PC-9 (cell line): ENCODE results near the gene PCNT. TPM values are rescaled to one million over a fixed set of nuclear protein-coding genes. Genes with fewer than 3 reads are reported as not detected.

Experiments
- BruUV-seq: library from RNA; stranded (reverse); fragments of 400-500 nt; replicated peaks from 2 replicates; lab custom pipeline; 2021; lab: Mats Ljungman, UMichigan
- CTCF ChIA-PET: fragments of 300-600 bp; sonication (Branson Sonifier 250); formaldehyde crosslinking; loops from one replicate; lab custom pipeline; 2022; ENCODE audit warnings: antibody characterized with exemption; lab: Charles Lee
- POLR2A ChIA-PET: fragments of 300-600 bp; sonication (Branson Sonifier 250); formaldehyde crosslinking; loops from one replicate; lab custom pipeline; 2022; ENCODE audit warnings: antibody characterized with exemption; ENCODE audit not compliant: unreplicated experiment; lab: Charles Lee
- DNase-seq, 2 experiments: peaks; one replicate each; pipeline versions ENCODE4 v3.0.0 to v3.0.0-alpha.2; 2015 to 2022; ENCODE audit warnings: mixed read lengths in 1 of 2
- H2AFZ ChIP-seq: fragments of 200-600 bp; sonication (generic); 2 replicates; pipeline ENCODE4 v1.8.1; 2017; ENCODE audit warnings: antibody characterized with exemption
- H3F3A ChIP-seq: fragments of 200-600 bp; sonication (generic); 2 replicates; pipeline ENCODE4 v1.8.1; 2017; ENCODE audit warnings: antibody characterized with exemption, mild to moderate bottlenecking, low read depth; ENCODE audit not compliant: insufficient read depth
- H3K27ac ChIP-seq: fragments of 200-600 bp; sonication (generic); 2 replicates; pipeline ENCODE4 v1.6.1; 2016; ENCODE audit warnings: mixed run types
- H3K27me3 ChIP-seq: fragments of 200-600 bp; sonication (generic); 2 replicates; pipeline ENCODE4 v1.6.1; 2016; ENCODE audit warnings: low read depth, mixed run types; ENCODE audit not compliant: insufficient read depth
- H3K36me3 ChIP-seq: fragments of 200-600 bp; sonication (generic); 2 replicates; pipeline ENCODE4 v1.6.1; 2016; ENCODE audit warnings: low read depth, mixed run types
- H3K4me1 ChIP-seq: fragments of 200-600 bp; sonication (generic); replicated peaks from 2 replicates; pipeline ENCODE4 v1.6.1; 2016; ENCODE audit warnings: mixed run types; ENCODE audit not compliant: insufficient read depth
- H3K4me2 ChIP-seq: fragments of 200-600 bp; sonication (generic); 2 replicates; pipeline ENCODE4 v1.6.1; 2017; ENCODE audit warnings: mixed run types
- H3K4me3 ChIP-seq: fragments of 200-600 bp; sonication (generic); 2 replicates; pipeline ENCODE4 v1.6.1; 2016; ENCODE audit warnings: mixed run types
- H3K79me2 ChIP-seq: fragments of 200-600 bp; sonication (generic); 2 replicates; pipeline ENCODE4 v1.6.1; 2017; ENCODE audit warnings: low read depth, mixed run types
- H3K9me2 ChIP-seq: fragments of 200-600 bp; sonication (generic); 2 replicates; pipeline ENCODE4 v1.8.1; 2017; ENCODE audit warnings: mild to moderate bottlenecking; ENCODE audit not compliant: insufficient read depth
- H3K9me3 ChIP-seq: fragments of 200-600 bp; sonication (generic); 2 replicates; pipeline ENCODE4 v1.8.1; 2016; ENCODE audit warnings: low read depth; ENCODE audit not compliant: insufficient read depth
- H4K20me1 ChIP-seq: fragments of 200-600 bp; sonication (generic); 2 replicates; pipeline ENCODE4 v1.8.1; 2017; ENCODE audit not compliant: insufficient read depth
- EZH2 ChIP-seq: fragments of 200-600 bp; sonication (generic); IDR thresholded peaks from 2 replicates; pipeline ENCODE4 v1.8.0; 2017; ENCODE audit warnings: antibody characterized with exemption, low read depth
- intact Hi-C: fragments of 100-400 bp; cut with micrococcal nuclease; formaldehyde crosslinking; loops from one replicate; pipeline ENCODE4 v1.10.0; 2022; ENCODE audit not compliant: unreplicated experiment
- total RNA-seq: library from RNA; stranded (reverse); gene quantifications from 2 replicates; pipeline ENCODE4 v1.2.3, GENCODE V29; 2021
- TF ChIP-seq, protein P1 (sequence below): fragments of 200-600 bp; sonication (generic); conservative IDR thresholded peaks from 2 replicates; pipeline ENCODE4 v1.6.1; 2017; ENCODE audit warnings: mixed run types, antibody characterized with exemption, mild to moderate bottlenecking, moderate library complexity

The PCNT gene
- total RNA-seq, 1 experiment from 2014 or later, result 33.4 TPM

DNA sequence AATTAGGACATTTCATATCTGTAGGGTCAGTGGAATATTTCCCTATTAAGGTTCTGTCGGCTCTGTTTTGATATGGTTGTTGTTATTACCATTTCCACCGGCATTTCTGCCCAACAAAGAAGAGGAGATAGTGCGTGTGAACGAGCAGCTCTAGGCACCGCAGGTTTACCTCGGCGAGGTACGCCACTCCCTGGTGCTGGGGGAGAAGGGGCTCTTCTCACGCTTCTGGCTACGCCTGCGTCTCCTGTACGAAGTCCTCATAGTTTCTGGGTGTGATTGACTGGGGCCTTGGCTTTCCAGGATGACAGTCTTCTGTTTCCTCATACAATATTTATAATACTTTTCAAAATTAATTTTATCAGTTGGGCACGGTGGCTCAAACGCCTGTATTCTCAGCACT, 80.3 kb downstream of the PCNT start:
- H3F3A ChIP-seq, result no peaks in the 10 kb centered on the region
- H3K36me3 ChIP-seq, result no peaks in the 10 kb centered on the region
- ChIA-PET CTCF (no interaction called here), POLR2A (no interaction called here)
- H3K9me3 ChIP-seq, result no peaks in the 10 kb centered on the region
- H2AFZ ChIP-seq, result no peak overlapping the region
- no peaks in the 10 kb centered on the region for H4K20me1 ChIP-seq
- no peaks in the 10 kb centered on the region for H3K4me1 ChIP-seq
- no peaks in the 10 kb centered on the region for H3K27me3 ChIP-seq
- H3K79me2 ChIP-seq, result no peaks in the 10 kb centered on the region
- no TSS peak for BruUV-seq
- intact Hi-C loops, result no loop called here
- no peaks in the 10 kb centered on the region for H3K9me2 ChIP-seq
- no peak for TF ChIP-seq EZH2
- TF ChIP-seq, protein P1, sequence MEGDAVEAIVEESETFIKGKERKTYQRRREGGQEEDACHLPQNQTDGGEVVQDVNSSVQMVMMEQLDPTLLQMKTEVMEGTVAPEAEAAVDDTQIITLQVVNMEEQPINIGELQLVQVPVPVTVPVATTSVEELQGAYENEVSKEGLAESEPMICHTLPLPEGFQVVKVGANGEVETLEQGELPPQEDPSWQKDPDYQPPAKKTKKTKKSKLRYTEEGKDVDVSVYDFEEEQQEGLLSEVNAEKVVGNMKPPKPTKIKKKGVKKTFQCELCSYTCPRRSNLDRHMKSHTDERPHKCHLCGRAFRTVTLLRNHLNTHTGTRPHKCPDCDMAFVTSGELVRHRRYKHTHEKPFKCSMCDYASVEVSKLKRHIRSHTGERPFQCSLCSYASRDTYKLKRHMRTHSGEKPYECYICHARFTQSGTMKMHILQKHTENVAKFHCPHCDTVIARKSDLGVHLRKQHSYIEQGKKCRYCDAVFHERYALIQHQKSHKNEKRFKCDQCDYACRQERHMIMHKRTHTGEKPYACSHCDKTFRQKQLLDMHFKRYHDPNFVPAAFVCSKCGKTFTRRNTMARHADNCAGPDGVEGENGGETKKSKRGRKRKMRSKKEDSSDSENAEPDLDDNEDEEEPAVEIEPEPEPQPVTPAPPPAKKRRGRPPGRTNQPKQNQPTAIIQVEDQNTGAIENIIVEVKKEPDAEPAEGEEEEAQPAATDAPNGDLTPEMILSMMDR, result no peak
- H3K4me2 ChIP-seq, result no peak overlapping the region
- no peak for DNase-seq
- no peak overlapping the region for H3K4me3 ChIP-seq
- no peak overlapping the region for H3K27ac ChIP-seq

DNA sequence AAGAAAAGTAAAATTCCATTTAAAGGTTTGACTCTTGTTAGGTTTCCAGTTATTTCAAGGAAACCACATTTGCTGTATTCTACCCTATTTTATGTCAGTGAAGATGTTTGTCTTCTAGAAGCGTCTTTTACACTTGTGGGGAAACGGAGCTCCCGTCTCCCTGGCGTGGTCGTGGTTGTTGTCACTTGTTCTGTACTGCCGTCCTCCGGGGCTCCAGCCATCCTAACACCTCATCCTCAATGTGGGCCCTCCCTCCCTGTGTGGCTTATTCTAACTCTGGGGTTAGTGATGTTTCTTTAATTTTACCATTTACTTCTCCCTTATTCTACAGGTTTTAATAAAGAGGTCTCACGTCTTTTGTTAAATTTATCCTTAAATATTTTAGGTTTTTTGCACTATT, 82.0 kb downstream of the PCNT start:
- TF ChIP-seq EZH2, result no peak
- TF ChIP-seq, protein P1, result no peak
- no TSS peak for BruUV-seq
- CTCF ChIA-PET, result no interaction called here

DNA sequence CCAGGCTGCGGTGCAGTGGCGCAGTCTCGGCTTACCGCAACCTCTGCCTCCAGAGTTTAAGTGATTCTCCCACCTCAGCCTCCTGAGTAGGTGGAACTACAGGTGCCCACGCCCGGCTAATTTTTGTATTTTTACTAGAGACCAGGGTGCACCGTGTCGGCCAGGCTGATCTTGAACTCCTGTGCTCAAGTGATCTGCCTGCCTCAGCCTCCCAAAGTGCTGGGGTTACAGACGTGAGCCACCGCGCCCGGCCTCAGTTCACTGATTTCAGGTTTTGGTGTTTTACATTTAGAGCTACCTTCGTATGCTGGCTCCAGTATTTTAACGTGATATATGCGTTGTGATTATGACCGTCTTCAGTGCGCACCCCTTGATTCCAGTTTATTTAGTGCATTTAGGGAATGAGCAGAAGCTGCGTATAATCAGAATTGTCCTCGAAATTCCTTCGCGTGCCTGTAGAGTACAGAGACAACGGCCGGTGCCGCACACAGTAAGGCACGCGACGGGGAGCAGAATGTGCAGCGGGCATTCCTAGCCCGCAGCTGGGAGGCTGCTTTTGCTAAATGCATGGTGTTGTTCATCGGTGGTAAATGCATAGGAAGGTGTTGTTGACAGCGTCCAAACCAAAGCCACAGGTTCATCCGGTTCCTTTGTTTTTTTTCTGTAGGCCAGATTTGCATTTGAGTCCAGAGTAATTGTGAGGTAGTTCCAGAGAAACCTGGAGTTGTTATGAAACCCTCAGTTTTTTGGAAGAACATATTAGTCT, 85.9 kb downstream of the PCNT start:
- Histone ChIP-seq H4K20me1 (no peaks in the 10 kb centered on the region), H3K27ac (no peak overlapping the region), H3K36me3 (no peaks in the 10 kb centered on the region), H3K27me3 (no peaks in the 10 kb centered on the region), H3F3A (no peaks in the 10 kb centered on the region), H3K4me2 (no peak overlapping the region), H3K4me3 (no peak overlapping the region), H3K9me2 (no peaks in the 10 kb centered on the region), H2AFZ (no peak overlapping the region), H3K4me1 (no peaks in the 10 kb centered on the region), H3K9me3 (no peaks in the 10 kb centered on the region), H3K79me2 (no peaks in the 10 kb centered on the region)
- no peak for DNase-seq
- CTCF ChIA-PET, result no interaction called here
- intact Hi-C loops, result no loop called here
- POLR2A ChIA-PET, result no interaction called here
- no peak for TF ChIP-seq EZH2
- TF ChIP-seq, protein P1, result no peak
- BruUV-seq, result no TSS peak

More for the DNA sequence above, 82.0 kb downstream of the PCNT start:
- no peak overlapping the region for H3K4me2 ChIP-seq
- H3F3A ChIP-seq, result no peaks in the 10 kb centered on the region
- no peaks in the 10 kb centered on the region for H3K36me3 ChIP-seq
- POLR2A ChIA-PET, result no interaction called here
- H3K9me3 ChIP-seq, result no peaks in the 10 kb centered on the region
- H3K9me2 ChIP-seq, result no peaks in the 10 kb centered on the region
- no peak overlapping the region for H3K4me3 ChIP-seq
- no peak overlapping the region for H3K27ac ChIP-seq
- H2AFZ ChIP-seq, result no peak overlapping the region
- H3K27me3 ChIP-seq, result no peaks in the 10 kb centered on the region
- no peaks in the 10 kb centered on the region for H3K4me1 ChIP-seq
- no peaks in the 10 kb centered on the region for H3K79me2 ChIP-seq
- DNase-seq, result no peak
- intact Hi-C loops, result no loop called here
- no peaks in the 10 kb centered on the region for H4K20me1 ChIP-seq
